ENCODE results near the gene ZNF699. TPM values are rescaled to one million over a fixed set of nuclear protein-coding genes. Genes with fewer than 3 reads are reported as not detected.

ZNF699 gene
- total RNA-seq, 1 donor: 12.4 TPM

DNA sequence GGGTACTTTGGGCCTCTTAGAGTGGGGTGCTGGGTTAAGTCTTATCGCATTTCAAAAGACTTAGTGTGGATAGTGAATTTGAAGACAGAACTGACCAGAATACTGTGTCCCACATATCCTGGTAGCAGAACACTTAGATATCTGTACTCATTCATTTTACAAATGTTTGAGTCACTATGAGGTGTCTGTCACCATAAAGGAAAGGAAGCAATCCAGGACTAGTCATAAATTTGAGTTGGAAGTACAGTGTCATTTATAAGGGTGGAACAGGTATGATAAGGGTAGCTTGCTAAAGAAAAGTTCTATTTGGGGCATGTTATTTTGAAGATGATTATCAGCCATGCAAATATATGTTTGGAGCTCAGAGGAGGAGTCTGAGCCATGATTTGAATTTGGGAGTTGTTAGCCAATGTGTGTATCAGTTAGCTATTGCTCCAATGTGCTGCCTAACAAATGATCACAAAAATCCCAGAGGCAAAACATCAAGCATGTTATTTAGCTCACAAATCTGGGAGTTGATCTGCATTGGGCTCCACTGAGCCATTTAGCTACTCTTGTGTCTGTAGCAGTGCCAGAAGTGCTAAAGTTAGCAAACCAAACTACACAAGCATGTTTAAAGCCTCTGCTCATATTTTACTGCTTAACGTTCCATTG is 20.3 kb downstream of the ZNF699 start:
- DNase-seq (ENCODE audit: low read depth in 2 of 3, low spot score in 2 of 3): no peak

GRCh38 chr19:9283485-9283884 is 26.2 kb downstream of the ZNF699 start:
- peak in 2 of 3 donors; percentile 14 to 28 for DNase-seq (ENCODE audit: low read depth in 2 of 3, low spot score in 2 of 3)

DNA sequence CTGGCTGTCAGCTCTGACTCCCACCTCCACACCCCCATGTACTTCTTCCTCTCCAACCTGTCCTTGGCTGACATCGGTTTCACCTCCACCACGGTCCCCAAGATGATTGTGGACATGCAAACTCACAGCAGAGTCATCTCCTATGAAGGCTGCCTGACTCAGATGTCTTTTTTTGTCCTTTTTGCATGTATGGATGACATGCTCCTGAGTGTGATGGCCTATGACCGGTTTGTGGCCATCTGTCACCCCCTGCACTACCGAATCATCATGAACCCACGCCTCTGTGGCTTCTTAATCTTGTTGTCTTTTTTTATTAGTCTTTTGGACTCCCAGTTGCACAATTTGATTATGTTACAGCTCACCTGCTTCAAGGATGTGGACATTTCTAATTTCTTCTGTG is 58.4 kb downstream of the ZNF699 start:
- DNase-seq (ENCODE audit: low read depth in 2 of 3, low spot score in 2 of 3): no peak

DNA sequence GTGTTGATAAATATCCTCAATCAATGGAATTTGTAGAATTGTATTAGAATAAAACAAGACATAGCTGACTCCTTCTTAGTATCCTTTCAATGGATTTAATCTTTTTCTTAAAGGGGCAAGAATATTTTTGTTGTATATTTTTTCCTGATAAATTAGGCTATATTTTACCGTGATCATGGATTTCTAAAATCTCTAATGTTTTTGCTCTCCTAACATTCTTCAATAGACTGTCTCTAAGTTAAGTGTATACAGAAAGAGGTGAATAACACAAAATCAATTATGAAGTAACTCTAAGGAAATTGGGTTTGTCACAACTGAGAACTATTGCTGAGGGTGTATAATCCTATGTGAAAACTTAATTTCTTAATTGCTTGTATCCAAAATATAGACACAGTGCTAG is 59.0 kb downstream of the ZNF699 start, which contains the start of gene OR7E24:
OR7E24 (plus strand) TSS at position 301 of the 400 bp plus-strand sequence. CDS start 114 bp downstream, outside the sequence.
- no peak for DNase-seq (ENCODE audit: low read depth in 2 of 3, low spot score in 2 of 3)

Other genes with a start within 250 kb of the ZNF699 start
- not detected for gene OR1M1, start 222.8 kb downstream of the ZNF699 start, total RNA-seq
- gene OR7G2, start 202.4 kb downstream of the ZNF699 start, total RNA-seq: not detected
- gene OR7G1, start 194.1 kb downstream of the ZNF699 start, total RNA-seq: not detected
- not detected for gene OR7G3, start 182.9 kb downstream of the ZNF699 start, total RNA-seq
- gene ZNF317, start 169.4 kb downstream of the ZNF699 start, total RNA-seq: 36.6 TPM
- 0.27 TPM for gene OR7D2, start 130.9 kb downstream of the ZNF699 start, total RNA-seq
- not detected for gene OR7D4, start 90.2 kb downstream of the ZNF699 start, total RNA-seq
- gene OR7E24, start 58.9 kb downstream of the ZNF699 start, total RNA-seq: not detected
- gene ZNF559, start 14.3 kb upstream of the ZNF699 start, total RNA-seq: 10.8 TPM
- gene ZNF177, start 53.2 kb upstream of the ZNF699 start, total RNA-seq: 0.81 TPM
- gene ZNF266, start 125.7 kb upstream of the ZNF699 start, total RNA-seq: 14.5 TPM
- not detected for gene ZNF560, start 188.8 kb upstream of the ZNF699 start, total RNA-seq
- 15.3 TPM for gene ZNF426, start 228.8 kb upstream of the ZNF699 start, total RNA-seq

All from hematopoietic multipotent progenitor cell (in vitro differentiated cells).